Measurements from ENCODE around the gene UBQLNL. TPM values are rescaled to one million over a fixed set of nuclear protein-coding genes. Genes with fewer than 3 reads are reported as not detected.

Gene UBQLNL
- total and polyA plus RNA-seq, 2 of the 4 experiments (the other 2 are of a cell fraction): 0.18 to 0.48 TPM

DNA sequence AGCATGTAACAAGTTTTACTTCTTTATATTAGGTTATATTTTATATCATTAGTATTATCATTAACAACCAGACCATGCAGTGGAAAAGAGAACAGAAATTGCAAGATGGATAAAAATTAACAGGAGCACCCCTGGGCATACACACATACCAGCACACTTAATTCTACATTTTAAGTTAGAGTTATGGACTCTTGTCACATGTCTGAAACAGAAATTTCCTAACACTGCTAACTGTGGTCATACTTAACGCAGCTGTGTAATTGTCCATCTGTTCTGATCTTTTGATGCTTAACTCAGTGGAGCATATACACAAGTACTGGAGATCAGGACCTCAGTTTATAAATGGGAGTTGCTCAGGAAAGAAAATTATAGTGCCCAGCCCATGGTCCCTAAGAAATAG is 31.5 kb upstream of the UBQLNL start:
- intact Hi-C loops (cut with micrococcal nuclease) (no loop called here), in situ Hi-C loops (cut with MboI; ENCODE audit: low sequenced_read_pairs) (no loop called here)
- ATAC-seq (ENCODE audit: low read depth): no peak

More for the DNA sequence above, 31.5 kb upstream of the UBQLNL start:
- no peak overlapping the region for H3K18ac ChIP-seq (ENCODE audit: low read depth, low read length)
- no peak overlapping the region for H2AK5ac ChIP-seq (ENCODE audit: low read depth, low read length)
- H2BK15ac ChIP-seq (ENCODE audit: low read depth, low read length): no peak overlapping the region
- no peak overlapping the region for H2AK9ac ChIP-seq (replicated peaks; ENCODE audit: low read depth, low read length, poor library complexity)
- CTCF ChIA-PET: no interaction called here
- H3K27me3 ChIP-seq (ENCODE audit: control insufficient read depth, insufficient read depth, low read length): no peaks in the 10 kb centered on the region
- H2BK120ac ChIP-seq (ENCODE audit: low read depth, low read length): no peak overlapping the region
- no peak for DNase-seq
- no peak overlapping the region for H3K56ac ChIP-seq (ENCODE audit: extremely low read depth, insufficient read depth, low read length)
- POLR2A ChIA-PET (ENCODE audit: unreplicated experiment): no interaction called here
- no peak overlapping the region for H4K91ac ChIP-seq (ENCODE audit: insufficient read depth, low read depth, low read length)
- BruUV-seq (replicated peaks): no TSS peak
- H4K8ac ChIP-seq (ENCODE audit: low read depth in 2 of 2, low read length in 2 of 2): no peak overlapping the region
- H3K27ac ChIP-seq (ENCODE audit: insufficient read depth, low read length): no peak overlapping the region
- no peak overlapping the region for H3K4me3 ChIP-seq (ENCODE audit: insufficient read depth, low read depth, low read length)
- no peak overlapping the region for H3K4ac ChIP-seq (ENCODE audit: low read depth, low read length)
- dilution Hi-C loops (cut with HindIII; ENCODE audit: low sequenced_read_pairs, unreplicated experiment): no loop called here
- no peaks in the 10 kb centered on the region for H3K9me3 ChIP-seq (ENCODE audit: control insufficient read depth, insufficient read depth, low read length)
- no CpG with 5 or more reads among the region's 1 CpG for WGBS, 2 experiments (ENCODE audit: extremely low coverage in 2 of 2, insufficient read length in 1 of 2)
- TF ChIP-seq MAZ (IDR thresholded peaks at IDR 0.05; ENCODE audit: borderline replicate concordance, low read depth, low read length) (no peak), RFX5 (IDR thresholded peaks at IDR 0.05; ENCODE audit: low read depth, low read length) (no peak), MXI1 (IDR thresholded peaks at IDR 0.05; ENCODE audit: borderline replicate concordance, low read depth, low read length) (no peak), SMC3 (IDR thresholded peaks at IDR 0.05; ENCODE audit: low read depth, low read length) (no peak), RAD21 (IDR thresholded peaks at IDR 0.05; ENCODE audit: low read length) (no peak), BHLHE40 (IDR thresholded peaks at IDR 0.05; ENCODE audit: low read depth, low read length) (no peak), CTCF (conservative IDR thresholded peaks at IDR 0.05; ENCODE audit: low read depth, low read length) (no peak), RCOR1 (IDR thresholded peaks at IDR 0.05; ENCODE audit: insufficient replicate concordance, low read length) (no peak), CHD1 (IDR thresholded peaks at IDR 0.05; ENCODE audit: low read depth, low read length) (no peak), POLR2A (IDR thresholded peaks at IDR 0.05; ENCODE audit: low read depth, low read length) (no peak)
- no peak overlapping the region for H3K23ac ChIP-seq (ENCODE audit: low read depth, low read length)
- H3K4me2 ChIP-seq (ENCODE audit: low read depth, low read length): no peak overlapping the region
- no peak overlapping the region for H3K14ac ChIP-seq (replicated peaks; ENCODE audit: low read depth, low read length)
- H4K5ac ChIP-seq (ENCODE audit: low read depth, low read length): no peak overlapping the region
- H3K79me1 ChIP-seq (ENCODE audit: low read depth in 1 of 2, low read length in 2 of 2): no peaks in the 10 kb centered on the region
- H3K9me1 ChIP-seq (ENCODE audit: insufficient read depth, low read length): no peaks in the 10 kb centered on the region
- no peak overlapping the region for H2BK5ac ChIP-seq (ENCODE audit: low read depth, low read length, poor library complexity, severe bottlenecking)
- no peaks in the 10 kb centered on the region for H3K36me3 ChIP-seq (ENCODE audit: control insufficient read depth, insufficient read depth, low read length)
- no peaks in the 10 kb centered on the region for H4K20me1 ChIP-seq (ENCODE audit: insufficient read depth, low read length)
- H2BK20ac ChIP-seq (ENCODE audit: low read depth, low read length): no peak overlapping the region
- no peak overlapping the region for H2AFZ ChIP-seq (replicated peaks; ENCODE audit: low read length, poor library complexity)
- no peaks in the 10 kb centered on the region for H3K4me1 ChIP-seq (ENCODE audit: control insufficient read depth, insufficient read depth, low read length)
- H3K9ac ChIP-seq (ENCODE audit: low read depth, low read length): no peak overlapping the region

All from IMR-90 (cell line).